Measurements from ENCODE around the gene PRKN.

- TF ChIP-seq CTCF (IDR thresholded peaks at IDR 0.05; ENCODE audit: poor library complexity, severe bottlenecking) = no peak
- no peak for TF ChIP-seq POLR2AphosphoS5 (IDR thresholded peaks at IDR 0.05)
- no peak for TF ChIP-seq REST (IDR thresholded peaks at IDR 0.05; ENCODE audit: borderline replicate concordance)
- no peak for TF ChIP-seq SMC3 (conservative IDR thresholded peaks at IDR 0.05; ENCODE audit: poor library complexity)
- no peak for TF ChIP-seq RAD21 (conservative IDR thresholded peaks at IDR 0.05)
These were observed 5.9 kb upstream of the PRKN start for GRCh38 chr6:162733489-162733888.

Data from neural cell (in vitro differentiated cells).